BJ (cell line): ENCODE measurements around the gene MAP1LC3B. TPM values are rescaled to one million over a fixed set of nuclear protein-coding genes. Genes with fewer than 3 reads are reported as not detected.

Source experiments
- CTCF ChIA-PET: fragments of 350-600 bp; formaldehyde crosslinking; extraction: SDS; loops from one replicate; lab custom pipeline; 2021; ENCODE audit warnings: antibody characterized with exemption, inconsistent platforms; lab: Yijun Ruan, JAX
- POLR2A ChIA-PET: fragments of 300-600 bp; sonication (Branson Sonifier 250); formaldehyde crosslinking; extraction: SDS; loops from one replicate; lab custom pipeline; 2021; ENCODE audit warnings: antibody characterized with exemption; lab: Charles Lee
- DNase-seq: peaks from one replicate; pipeline ENCODE4 v3.0.0-alpha.2; 2011; ENCODE audit warnings: low read depth
- H3K27me3 ChIP-seq: 2 replicates; pipeline ENCODE4 v1.6.0; 2011; ENCODE audit warnings: low read length; ENCODE audit not compliant: control insufficient read depth, insufficient read depth
- H3K36me3 ChIP-seq: 2 replicates; pipeline ENCODE4 v1.5.1; 2011; ENCODE audit warnings: low read length; ENCODE audit not compliant: control insufficient read depth, insufficient read depth
- H3K4me3 ChIP-seq: 2 replicates; pipeline ENCODE4 v1.5.1; 2011; ENCODE audit warnings: low read depth, mild to moderate bottlenecking, control low read depth, low read length
- polyA minus RNA-seq: library from RNA; depleted of rRNA, polyadenylated mRNA; stranded (reverse); fragments of >200 nt; gene quantifications from 2 replicates; pipeline ENCODE4 v1.2.3, GENCODE V29; 2011; rRNA and poly(A)+ RNA removed
- polyA plus RNA-seq: library from polyadenylated mRNA; depleted of rRNA; stranded (reverse); fragments of >200 nt; gene quantifications from 2 replicates; pipeline ENCODE4 v1.2.3, GENCODE V29; 2011; rRNA removed
- TF ChIP-seq, protein P1 (sequence below): IDR thresholded peaks from 2 replicates; pipeline ENCODE4 v1.5.1; 2011; ENCODE audit warnings: low read depth, mild to moderate bottlenecking, control low read depth, inconsistent platforms, low read length, moderate library complexity; ENCODE audit not compliant: insufficient read depth

The MAP1LC3B gene
- polyA plus RNA-seq (29.0 and 50.7 TPM in 2 replicates), polyA minus RNA-seq (14.8 and 23.0 TPM in 2 replicates)

DNA sequence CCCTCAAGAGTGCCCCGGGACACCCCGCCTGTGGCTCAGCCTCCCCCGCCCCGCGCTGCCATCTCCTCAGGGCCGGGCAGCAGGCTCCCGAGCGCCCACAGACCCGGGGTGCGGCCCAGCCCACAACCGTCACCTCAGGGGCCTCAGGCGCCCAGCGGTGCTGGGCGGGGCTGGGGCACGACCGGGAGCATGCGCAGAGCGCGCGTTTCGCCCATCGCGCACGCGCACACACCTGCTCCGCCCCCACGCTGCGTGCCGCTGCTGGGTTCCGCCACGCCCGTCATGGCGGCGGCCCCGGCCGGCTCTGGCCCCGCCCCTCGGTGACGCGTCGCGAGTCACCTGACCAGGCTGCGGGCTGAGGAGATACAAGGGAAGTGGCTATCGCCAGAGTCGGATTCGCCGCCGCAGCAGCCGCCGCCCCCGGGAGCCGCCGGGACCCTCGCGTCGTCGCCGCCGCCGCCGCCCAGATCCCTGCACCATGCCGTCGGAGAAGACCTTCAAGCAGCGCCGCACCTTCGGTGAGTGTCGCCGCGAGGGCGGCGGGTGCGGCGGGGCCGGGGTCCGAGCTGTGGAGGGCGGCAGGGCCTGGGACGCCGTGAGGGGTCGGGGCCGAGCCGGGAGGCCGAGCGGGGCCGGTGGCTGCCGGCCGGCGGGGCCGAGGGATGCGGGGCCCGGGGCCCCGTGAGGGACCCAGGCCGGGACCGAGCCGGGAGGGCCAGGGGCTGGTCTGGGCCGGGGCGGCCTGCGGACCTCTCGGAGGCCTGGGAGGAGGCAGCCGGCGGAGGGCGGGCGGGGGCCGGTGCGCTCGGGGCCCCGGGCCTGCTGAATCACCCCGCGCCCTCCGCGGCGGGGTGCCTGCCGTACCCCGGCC is at the start of gene MAP1LC3B:
Gene MAP1LC3B (plus strand): TSS at position 387 of the 871 bp plus-strand sequence. CDS start 92 bp downstream, at position 479.
- TF ChIP-seq, protein P1, sequence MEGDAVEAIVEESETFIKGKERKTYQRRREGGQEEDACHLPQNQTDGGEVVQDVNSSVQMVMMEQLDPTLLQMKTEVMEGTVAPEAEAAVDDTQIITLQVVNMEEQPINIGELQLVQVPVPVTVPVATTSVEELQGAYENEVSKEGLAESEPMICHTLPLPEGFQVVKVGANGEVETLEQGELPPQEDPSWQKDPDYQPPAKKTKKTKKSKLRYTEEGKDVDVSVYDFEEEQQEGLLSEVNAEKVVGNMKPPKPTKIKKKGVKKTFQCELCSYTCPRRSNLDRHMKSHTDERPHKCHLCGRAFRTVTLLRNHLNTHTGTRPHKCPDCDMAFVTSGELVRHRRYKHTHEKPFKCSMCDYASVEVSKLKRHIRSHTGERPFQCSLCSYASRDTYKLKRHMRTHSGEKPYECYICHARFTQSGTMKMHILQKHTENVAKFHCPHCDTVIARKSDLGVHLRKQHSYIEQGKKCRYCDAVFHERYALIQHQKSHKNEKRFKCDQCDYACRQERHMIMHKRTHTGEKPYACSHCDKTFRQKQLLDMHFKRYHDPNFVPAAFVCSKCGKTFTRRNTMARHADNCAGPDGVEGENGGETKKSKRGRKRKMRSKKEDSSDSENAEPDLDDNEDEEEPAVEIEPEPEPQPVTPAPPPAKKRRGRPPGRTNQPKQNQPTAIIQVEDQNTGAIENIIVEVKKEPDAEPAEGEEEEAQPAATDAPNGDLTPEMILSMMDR: no peak
- DNase-seq: peak; percentile 76
- ChIA-PET CTCF (interaction anchor here (0.7 to 3.8 kb wide), 4 partner anchors 68 to 244 kb away, joined by 3 to 27 read pairs (median 4); partner anchors contain the start of gene C16orf95), POLR2A (no interaction called here)
- Histone ChIP-seq H3K27me3 (no peaks in the 10 kb centered on the region), H3K36me3 (no peaks in the 10 kb centered on the region; the same call in 1 of the 2 replicates), H3K4me3 (peak within 1 kb of the TSS; percentile 46)

DNA sequence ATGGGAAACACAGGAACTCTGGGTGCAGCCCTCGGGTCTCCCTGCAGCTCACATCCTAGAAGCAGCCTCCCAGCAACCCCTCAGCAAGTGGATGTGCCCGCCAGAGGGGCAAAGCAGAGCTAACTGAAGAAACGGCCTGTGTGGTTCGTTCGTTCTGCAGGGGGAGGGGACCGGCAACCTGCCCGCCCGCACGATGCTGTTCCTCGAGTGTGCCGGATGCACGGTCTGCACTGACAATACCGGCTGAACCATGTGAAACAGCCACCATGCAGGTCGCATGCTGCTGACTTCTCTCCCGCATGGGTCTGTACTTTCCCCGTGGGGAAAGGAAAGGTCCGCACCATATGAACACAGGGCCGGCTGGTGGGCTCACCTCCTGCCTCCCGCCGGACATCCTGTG is 49.6 kb upstream of the MAP1LC3B start:
- TF ChIP-seq, protein P1: no peak
- Histone ChIP-seq H3K4me3 (no peak overlapping the region), H3K36me3 (peaks cover 31% of the 10 kb centered on the region), H3K27me3 (no peaks in the 10 kb centered on the region)
- DNase-seq: no peak
- ChIA-PET POLR2A (no interaction called here), CTCF (interaction anchor here (1.1 kb wide), 1 partner anchor 8 kb away, joined by 3 read pairs; no protein-coding TSS in a partner anchor)

DNA sequence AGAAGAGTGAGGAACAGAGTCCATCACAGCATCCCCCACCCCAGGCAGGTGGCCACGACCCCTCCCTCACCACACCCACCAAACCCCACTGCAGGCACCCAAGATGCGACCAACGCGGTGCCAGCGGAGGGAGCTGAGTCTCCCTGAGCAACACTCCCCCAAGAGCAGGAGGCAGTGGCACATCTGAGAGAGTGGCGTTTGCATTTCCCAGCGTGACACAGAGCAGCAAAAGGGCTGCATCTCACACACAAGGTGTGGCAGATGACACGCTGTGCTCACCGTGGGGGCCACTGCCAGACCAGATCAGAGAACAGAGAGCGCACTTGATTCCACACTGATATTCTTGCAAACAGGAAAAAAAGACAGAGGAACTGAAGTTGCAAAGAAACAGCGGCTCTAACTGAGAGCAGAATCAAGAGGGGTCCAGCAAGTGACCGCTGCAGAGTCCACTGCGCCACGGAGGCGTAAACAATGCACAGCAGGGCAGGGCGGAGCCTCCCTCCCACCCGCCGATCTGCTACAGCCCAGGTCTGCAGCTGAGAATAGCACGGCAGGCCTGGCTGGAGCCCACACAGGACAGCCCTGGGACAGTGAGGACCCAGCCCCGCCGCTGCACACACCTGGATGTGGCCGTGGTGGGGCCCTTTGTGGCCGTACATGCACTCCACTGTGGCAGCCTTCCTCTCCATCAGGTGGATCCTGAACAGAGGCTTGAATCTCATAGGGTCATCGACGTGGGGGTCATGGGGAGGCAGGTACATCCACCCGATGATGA is 49.0 kb upstream of the MAP1LC3B start:
- POLR2A ChIA-PET: no interaction called here
- H3K36me3 ChIP-seq: peaks cover 34% of the 10 kb centered on the region
- TF ChIP-seq, protein P1: no peak
- CTCF ChIA-PET: interaction anchor here (0.5 kb wide), 1 partner anchor 10 kb away, joined by 4 read pairs; no protein-coding TSS in a partner anchor
- no peak for DNase-seq
- H3K27me3 ChIP-seq: no peaks in the 10 kb centered on the region
- no peak overlapping the region for H3K4me3 ChIP-seq

DNA sequence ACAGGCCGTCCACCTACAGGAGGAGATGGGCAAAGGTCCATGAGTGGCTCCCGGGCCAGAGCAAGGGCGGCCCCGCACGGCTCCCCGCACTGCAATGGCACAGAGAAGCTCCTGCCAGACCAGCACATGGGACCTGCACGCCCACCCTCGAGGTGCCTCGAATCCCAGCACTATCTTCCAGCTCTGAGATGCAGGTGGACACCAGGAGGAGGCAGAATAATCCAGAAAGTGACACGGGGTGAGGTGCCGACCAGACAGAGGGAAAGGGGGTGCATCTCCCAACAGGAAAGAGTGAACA is 48.4 kb upstream of the MAP1LC3B start:
- peaks cover 35% of the 10 kb centered on the region for H3K36me3 ChIP-seq
- no peak for DNase-seq
- TF ChIP-seq, protein P1: no peak
- H3K4me3 ChIP-seq: no peak overlapping the region
- CTCF ChIA-PET: interaction anchor here (0.5 kb wide), 1 partner anchor 11 kb away, joined by 4 read pairs; no protein-coding TSS in a partner anchor
- H3K27me3 ChIP-seq: no peaks in the 10 kb centered on the region
- POLR2A ChIA-PET: no interaction called here
